SK-N-SH (cell line): Measurements from ENCODE around the gene DVL2. TPM values are rescaled to one million over a fixed set of nuclear protein-coding genes. Genes with fewer than 3 reads are reported as not detected.

Experiments used
- CTCF ChIA-PET: fragments of 300-600, 350-600 bp; formaldehyde crosslinking; extraction: SDS; loops from one replicate; lab custom pipeline; 2021; lab: Yijun Ruan, JAX
- POLR2A ChIA-PET: fragments of 350-600 bp; sonication (Branson Sonifier 250); formaldehyde crosslinking; extraction: SDS; loops from one replicate; lab custom pipeline; 2020; ENCODE audit warnings: antibody characterized with exemption, inconsistent platforms; lab: Yijun Ruan, JAX
- DNase-seq: peaks from one replicate; pipeline ENCODE4 v3.0.0; 2012
- H2AFZ ChIP-seq: fragments of 200-600 bp; sonication (generic); 2 replicates; pipeline ENCODE4 v1.8.1; 2016; ENCODE audit warnings: antibody characterized with exemption, mild to moderate bottlenecking, low read depth
- H3F3A ChIP-seq: fragments of 200-600 bp; sonication (generic); replicated peaks from 2 replicates; pipeline ENCODE3; 2016; ENCODE audit warnings: antibody characterized with exemption, mild to moderate bottlenecking; ENCODE audit not compliant: insufficient read depth
- H3K27ac ChIP-seq, 2 experiments: fragments of 200-500 bp in 1 of 2; fragments of 200-600 bp in 1 of 2; sonication (Bioruptor generic) in 1 of 2; sonication (generic), shearing (Covaris generic) in 1 of 2; 2 replicates each; pipeline versions ENCODE4 v1.5.1 to v1.6.1; 2014 to 2016; ENCODE audit warnings: low read depth in 2 of 2, inconsistent platforms in 1 of 2, low read length in 1 of 2, mild to moderate bottlenecking in 1 of 2, mixed read lengths in 1 of 2
- H3K27me3 ChIP-seq: fragments of 200-600 bp; sonication (generic), shearing (Covaris generic); 2 replicates; pipeline ENCODE4 v1.6.1; 2016; ENCODE audit warnings: mixed run types; ENCODE audit not compliant: insufficient read depth
- H3K36me3 ChIP-seq, 2 experiments: fragments of 200-500 bp in 1 of 2; fragments of 200-600 bp in 1 of 2; sonication (Bioruptor generic) in 1 of 2; sonication (generic) in 1 of 2; replicated peaks in 1 of 2; 2 replicates each; pipeline versions ENCODE3 to v1.5.1; 2014 to 2016; ENCODE audit warnings: low read length in 1 of 2, mild to moderate bottlenecking in 1 of 2; ENCODE audit not compliant: insufficient read depth in 2 of 2, control insufficient read depth in 1 of 2
- H3K4me1 ChIP-seq, 2 experiments: fragments of 200-500 bp in 1 of 2; fragments of 200-600 bp in 1 of 2; sonication (Bioruptor generic) in 1 of 2; sonication (generic), shearing (Covaris generic) in 1 of 2; 2 replicates each; pipeline versions ENCODE4 v1.5.1 to v1.6.1; 2014 to 2016; ENCODE audit warnings: low read depth in 1 of 2, low read length in 1 of 2, mixed run types in 1 of 2; ENCODE audit not compliant: insufficient read depth in 2 of 2, control insufficient read depth in 1 of 2
- H3K4me2 ChIP-seq: fragments of 200-600 bp; sonication (generic), shearing (Covaris generic); 2 replicates; pipeline ENCODE4 v1.6.1; 2017; ENCODE audit warnings: mixed run types
- H3K4me3 ChIP-seq, 2 experiments: fragments of 200-500 bp in 1 of 2; fragments of 200-600 bp in 1 of 2; sonication (Bioruptor generic) in 1 of 2; sonication (generic), shearing (Covaris generic) in 1 of 2; 2 replicates each; pipeline versions ENCODE4 v1.5.1 to v1.8.1; 2014 to 2016; ENCODE audit warnings: low read depth in 2 of 2, inconsistent platforms in 1 of 2, low read length in 1 of 2, mild to moderate bottlenecking in 1 of 2, mixed read lengths in 1 of 2, moderate library complexity in 1 of 2
- H3K79me2 ChIP-seq: fragments of 200-600 bp; sonication (generic); 2 replicates; pipeline ENCODE4 v1.8.1; 2017; ENCODE audit warnings: mild to moderate bottlenecking; ENCODE audit not compliant: insufficient read depth
- H3K9ac ChIP-seq: fragments of 200-600 bp; sonication (generic); 2 replicates; pipeline ENCODE4 v1.6.1; 2017; ENCODE audit warnings: mixed run types
- H3K9me2 ChIP-seq: fragments of 200-600 bp; sonication (generic); 2 replicates; pipeline ENCODE4 v1.6.1; 2017; ENCODE audit warnings: mixed run types
- H3K9me3 ChIP-seq: fragments of 200-600 bp; sonication (generic); 2 replicates; pipeline ENCODE4 v1.6.1; 2017; ENCODE audit warnings: mixed run types, mild to moderate bottlenecking, moderate library complexity
- H4K20me1 ChIP-seq: fragments of 200-600 bp; sonication (generic); 2 replicates; pipeline ENCODE4 v1.6.1; 2017; ENCODE audit warnings: mild to moderate bottlenecking, mixed run types; ENCODE audit not compliant: insufficient read depth
- CHD2 ChIP-seq: fragments of 150-350 bp; IDR thresholded peaks from 2 replicates; pipeline ENCODE4 v1.6.1; 2018; ENCODE audit warnings: low read length; ENCODE audit not compliant: partially characterized antibody
- CTCF ChIP-seq: fragments of 200-600 bp; sonication (generic); IDR thresholded peaks from 2 replicates; pipeline ENCODE4 v1.6.1; 2017; ENCODE audit warnings: antibody characterized with exemption, mild to moderate bottlenecking, moderate library complexity
- FOSL2 ChIP-seq: IDR thresholded peaks from 2 replicates; pipeline ENCODE4 v1.4.0; 2012; ENCODE audit warnings: low read depth, mild to moderate bottlenecking, moderate library complexity, borderline replicate concordance
- FOXJ3 ChIP-seq: sonication (generic); formaldehyde crosslinking; IDR thresholded peaks from 2 replicates; pipeline ENCODE4 v1.5.1; 2020; ENCODE audit warnings: mild to moderate bottlenecking, missing genetic modification reagents
- GABPA ChIP-seq: IDR thresholded peaks from 2 replicates; pipeline ENCODE4 v1.4.0; 2012; ENCODE audit warnings: low read depth, mild to moderate bottlenecking
- IRF3 ChIP-seq: fragments of 150-350 bp; IDR thresholded peaks from 2 replicates; pipeline ENCODE4 v1.6.1; 2016; ENCODE audit warnings: mild to moderate bottlenecking, low read depth, low read length
- MAX ChIP-seq: IDR thresholded peaks from 2 replicates; pipeline ENCODE4 v1.4.0; 2012; ENCODE audit warnings: low read depth
- MEF2A ChIP-seq: IDR thresholded peaks from 2 replicates; pipeline ENCODE4 v1.4.0; 2012; ENCODE audit warnings: low read depth, borderline replicate concordance
- MXI1 ChIP-seq: IDR thresholded peaks from 2 replicates; pipeline ENCODE4 v1.6.1; 2012; ENCODE audit warnings: mild to moderate bottlenecking, low read depth, low read length, improper control_type of control experiment
- NFIC ChIP-seq: IDR thresholded peaks from 2 replicates; pipeline ENCODE4 v1.4.0; 2012; ENCODE audit warnings: borderline replicate concordance
- NRF1 ChIP-seq: IDR thresholded peaks from 2 replicates; pipeline ENCODE4 v1.6.1; 2012; ENCODE audit warnings: low read depth, mild to moderate bottlenecking, low read length
- PBX3 ChIP-seq: IDR thresholded peaks from 2 replicates; pipeline ENCODE4; 2012
- POLR2AphosphoS5 ChIP-seq: IDR thresholded peaks from 2 replicates; pipeline ENCODE4 v1.6.1; 2012; ENCODE audit warnings: low read depth, low read length
- RAD21 ChIP-seq: IDR thresholded peaks from 2 replicates; pipeline ENCODE4 v1.6.1; 2012; ENCODE audit warnings: mild to moderate bottlenecking, low read length
- RCOR1 ChIP-seq: fragments of 150-350 bp; IDR thresholded peaks from 2 replicates; pipeline ENCODE4 v1.6.1; 2017; ENCODE audit warnings: antibody characterized with exemption, low read length
- RXRA ChIP-seq: IDR thresholded peaks from 2 replicates; pipeline ENCODE4 v1.4.0; 2012; ENCODE audit warnings: low read depth, mild to moderate bottlenecking, borderline replicate concordance
- SIN3A ChIP-seq: IDR thresholded peaks from 2 replicates; pipeline ENCODE4 v1.6.1; 2012; ENCODE audit warnings: low read depth, mild to moderate bottlenecking, low read length, moderate library complexity, borderline replicate concordance
- SMC3 ChIP-seq: IDR thresholded peaks from 2 replicates; pipeline ENCODE4 v1.6.1; 2012; ENCODE audit warnings: low read depth, low read length, improper control_type of control experiment
- TCF12 ChIP-seq: IDR thresholded peaks from 2 replicates; pipeline ENCODE4 v1.4.0; 2012
- WGBS: methylation state at CpG from one replicate; pipeline ENCODE4 v1.1.6; 2017; ENCODE audit warnings: low lambda C conversion rate; 5-methylcytosine and 5-hydroxymethylcytosine counted together
- polyA plus RNA-seq, 3 experiments: library from polyadenylated mRNA; depleted of rRNA; stranded (reverse); fragments of >200 nt; gene quantifications; 2 replicates each; pipeline ENCODE4 v1.2.3, GENCODE V29; 2012
- TF ChIP-seq, protein P1 (sequence below): IDR thresholded peaks from 2 replicates; pipeline ENCODE4 v1.4.0; 2012; ENCODE audit warnings: low read depth, borderline replicate concordance

DVL2 gene
- polyA plus RNA-seq, 1 of the 3 experiments (the other 2 are of a cell fraction) = 8.3 TPM

GRCh38 chr17:7205561-7205960, 28.8 kb downstream of the DVL2 start:
- Histone ChIP-seq H3K9me3 (no peaks in the 10 kb centered on the region), H3F3A (peaks cover 10% of the 10 kb centered on the region), H3K79me2 (peaks cover 28% of the 10 kb centered on the region), H3K4me2 (peak overlapping the region; percentile 79; the same call in 1 of the 2 replicates), H3K27ac (peak overlapping the region; percentile 34 to 91; a peak in 3 of 4 replicates), H4K20me1 (peaks cover 24% of the 10 kb centered on the region), H3K9me2 (no peaks in the 10 kb centered on the region), H3K4me1 (peaks cover 0 to 13% of the 10 kb centered on the region in 2 experiments; a peak in 2 of 4 replicates), H2AFZ (0 out of 2 replicates have a peak overlapping the region, but pooled peaks have one; percentile 42), H3K4me3 (peak overlapping the region in 1 of 2 experiments; percentile 47; a peak in 3 of 4 replicates), H3K36me3 (peaks cover 16 to 24% of the 10 kb centered on the region in 2 experiments), H3K9ac (peak overlapping the region; percentile 53; the same call in 1 of the 2 replicates), H3K27me3 (no peaks in the 10 kb centered on the region)
- ChIA-PET CTCF (no interaction called here), POLR2A (interaction anchor here (1.1 kb wide), 1 partner anchor 14 kb away, joined by 3 read pairs; the partner anchor contains the start of genes ACADVL and DLG4)
- WGBS = 74% methylated on average over 15 of the region's 15 CpGs
- DNase-seq = no peak
- TF ChIP-seq GABPA = no peak
- no peak for TF ChIP-seq RAD21
- TF ChIP-seq NRF1 = no peak
- no peak for TF ChIP-seq CHD2
- TF ChIP-seq POLR2AphosphoS5 = no peak
- TF ChIP-seq RCOR1 = no peak
- TF ChIP-seq SMC3 = no peak
- no peak for TF ChIP-seq MXI1
- TF ChIP-seq FOXJ3 (CRISPR knock-in tag) = no peak
- TF ChIP-seq RXRA = no peak
- no peak for TF ChIP-seq CTCF
- no peak for TF ChIP-seq SIN3A
- TF ChIP-seq FOSL2 = no peak
- TF ChIP-seq IRF3 = no peak
- TF ChIP-seq PBX3 = no peak
- TF ChIP-seq MEF2A = no peak
- TF ChIP-seq, protein P1, sequence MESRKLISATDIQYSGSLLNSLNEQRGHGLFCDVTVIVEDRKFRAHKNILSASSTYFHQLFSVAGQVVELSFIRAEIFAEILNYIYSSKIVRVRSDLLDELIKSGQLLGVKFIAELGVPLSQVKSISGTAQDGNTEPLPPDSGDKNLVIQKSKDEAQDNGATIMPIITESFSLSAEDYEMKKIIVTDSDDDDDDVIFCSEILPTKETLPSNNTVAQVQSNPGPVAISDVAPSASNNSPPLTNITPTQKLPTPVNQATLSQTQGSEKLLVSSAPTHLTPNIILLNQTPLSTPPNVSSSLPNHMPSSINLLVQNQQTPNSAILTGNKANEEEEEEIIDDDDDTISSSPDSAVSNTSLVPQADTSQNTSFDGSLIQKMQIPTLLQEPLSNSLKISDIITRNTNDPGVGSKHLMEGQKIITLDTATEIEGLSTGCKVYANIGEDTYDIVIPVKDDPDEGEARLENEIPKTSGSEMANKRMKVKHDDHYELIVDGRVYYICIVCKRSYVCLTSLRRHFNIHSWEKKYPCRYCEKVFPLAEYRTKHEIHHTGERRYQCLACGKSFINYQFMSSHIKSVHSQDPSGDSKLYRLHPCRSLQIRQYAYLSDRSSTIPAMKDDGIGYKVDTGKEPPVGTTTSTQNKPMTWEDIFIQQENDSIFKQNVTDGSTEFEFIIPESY = no peak
- no peak for TF ChIP-seq NFIC
- no peak for TF ChIP-seq TCF12
- TF ChIP-seq MAX = no peak
